HG03439 (cell line): Measurements from ENCODE around the gene CNOT1.
"Not testable (repeated sequence)": the region's sequence is repeated elsewhere in the genome, so short reads cannot be mapped to it uniquely, and the experiment has no call there.

ENCODE experiments used
- ATAC-seq: cut with Tn5 transposase; IDR thresholded peaks from one replicate; pipeline ENCODE4 v1.9.1; 2021; ENCODE audit warnings: mild to moderate bottlenecking, moderate library complexity; ENCODE audit not compliant: unreplicated experiment

Gene CNOT1

DNA sequence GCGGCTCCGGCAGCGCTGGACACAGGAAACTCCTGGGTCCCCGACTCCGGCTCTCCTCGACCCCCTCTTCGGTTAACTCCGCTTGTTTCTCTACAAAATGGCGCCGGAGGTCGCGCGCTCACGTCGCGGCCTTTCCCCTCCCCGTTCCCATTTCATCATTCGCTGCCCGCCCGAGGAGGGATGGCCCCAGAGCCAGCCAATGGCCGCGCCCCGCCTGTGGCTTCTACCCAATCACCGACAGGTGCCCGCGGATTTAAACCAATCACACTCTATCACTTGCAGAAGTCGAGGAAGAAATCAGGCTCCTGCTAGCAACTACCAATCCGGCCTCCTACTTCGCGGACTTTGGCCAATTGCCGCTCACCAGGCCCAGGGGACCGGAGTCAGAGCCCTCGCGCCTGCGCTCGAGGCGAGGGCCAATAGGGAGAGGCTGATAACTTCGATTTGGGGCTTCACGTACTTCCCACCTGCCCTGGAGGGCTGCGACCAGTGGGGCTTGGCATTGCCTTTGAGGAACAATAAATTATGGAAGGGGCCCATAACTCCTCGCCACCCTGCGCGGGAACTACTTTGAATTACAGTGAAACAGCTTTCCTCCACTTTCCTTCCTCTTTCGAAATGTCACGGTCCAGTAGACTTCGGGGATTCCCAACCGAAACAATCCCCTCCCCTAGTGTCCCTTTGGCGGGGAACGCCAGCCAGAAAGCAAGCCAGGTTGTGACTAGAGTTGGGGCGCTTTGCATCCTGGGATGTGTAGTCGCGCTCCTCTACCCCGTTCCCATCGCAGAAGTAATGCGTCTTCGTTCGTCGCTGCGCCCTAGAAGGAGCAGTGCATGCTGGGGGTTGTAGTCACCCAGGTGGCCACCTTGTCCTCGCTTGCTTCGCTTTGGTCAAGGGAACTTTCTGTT is at the start of gene CNOT1:
TSS of gene CNOT1 (minus strand) at position 94 of the 908 bp plus-strand sequence. CDS start 30,489 bp downstream, outside the sequence.
- ATAC-seq: peak; percentile 88

GRCh38 chr16:58678716-58679115 is 49.1 kb upstream of the CNOT1 start:
- no peak for ATAC-seq

DNA sequence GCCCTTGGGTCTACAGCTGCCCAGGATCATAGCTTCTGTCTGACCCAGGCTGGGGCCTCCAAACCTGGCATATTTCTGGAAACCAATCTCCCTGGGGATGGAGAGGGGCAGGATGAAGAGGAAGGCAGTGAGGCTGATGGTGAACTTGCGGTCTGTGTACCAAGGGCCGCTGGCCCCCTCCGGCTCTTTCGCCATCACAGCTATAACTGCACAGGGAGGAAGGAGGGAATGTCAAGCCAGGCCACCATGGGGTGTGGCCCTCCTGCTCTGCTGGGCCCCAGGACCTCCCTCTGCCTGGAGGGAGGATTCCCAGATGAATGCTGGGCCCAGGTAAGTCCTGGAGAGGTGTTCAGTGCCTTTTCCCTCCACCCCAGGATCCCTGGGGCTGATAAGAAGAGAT is 48.6 kb upstream of the CNOT1 start:
- ATAC-seq: no peak

- ATAC-seq: no peak
Observed at GRCh38 chr16:58670946-58671583, 41.4 kb upstream of the CNOT1 start.

- ATAC-seq: no peak
Observed at GRCh38 chr16:58670177-58670576, 40.6 kb upstream of the CNOT1 start.

- ATAC-seq: no peak
Observed at GRCh38 chr16:58665200-58665599, 35.6 kb upstream of the CNOT1 start.

DNA sequence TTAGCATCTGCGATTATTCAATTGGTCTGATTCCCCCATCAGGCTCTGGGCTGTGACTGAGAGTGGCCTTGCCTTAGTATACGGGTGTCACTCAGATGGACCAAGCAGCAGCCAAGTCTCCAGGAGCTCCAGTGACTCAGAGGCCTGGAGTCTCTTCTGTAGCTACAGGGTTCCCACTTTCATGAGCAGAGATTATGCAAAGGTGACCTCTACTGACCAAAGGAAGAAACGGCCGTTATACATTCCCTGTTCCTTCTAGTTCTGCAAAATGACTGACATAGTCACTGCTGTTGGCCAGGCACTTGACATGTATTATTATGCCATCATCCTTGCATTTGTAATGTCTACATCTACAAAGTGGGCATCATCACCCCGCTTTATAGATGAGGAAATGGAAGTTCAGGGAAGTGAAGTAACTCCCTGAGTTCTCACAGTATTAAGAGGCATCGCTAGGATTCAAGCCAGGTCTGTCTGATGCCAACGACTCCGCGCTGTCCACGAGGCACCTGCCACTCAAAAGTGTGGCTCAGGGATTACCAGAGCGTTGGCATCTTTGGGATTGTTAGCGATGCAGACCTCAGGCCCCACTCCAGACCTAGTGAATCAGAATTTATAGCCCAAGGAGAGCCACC is 31.7 kb upstream of the CNOT1 start:
- peak; percentile 65 for ATAC-seq

DNA sequence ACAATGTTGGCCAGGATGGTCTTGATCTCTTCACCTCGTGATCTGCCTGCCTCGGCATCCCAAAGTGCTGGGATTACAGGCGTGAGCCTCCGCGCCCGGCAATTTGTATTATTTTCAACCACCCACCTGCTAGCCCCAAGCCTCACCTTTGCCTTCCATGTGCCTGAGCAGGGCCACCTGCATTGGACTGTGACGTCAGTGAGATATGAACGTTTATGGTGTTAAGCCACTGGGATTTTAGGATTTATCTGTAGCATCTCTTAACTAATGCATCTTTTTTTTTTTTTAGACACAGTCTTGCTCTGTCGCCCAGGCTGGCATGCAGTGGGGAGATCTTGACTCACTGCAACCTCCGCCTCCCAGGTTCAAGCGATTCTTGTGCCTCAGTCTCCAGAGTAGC is 30.3 kb upstream of the CNOT1 start:
- ATAC-seq: not testable (repeated sequence)

DNA sequence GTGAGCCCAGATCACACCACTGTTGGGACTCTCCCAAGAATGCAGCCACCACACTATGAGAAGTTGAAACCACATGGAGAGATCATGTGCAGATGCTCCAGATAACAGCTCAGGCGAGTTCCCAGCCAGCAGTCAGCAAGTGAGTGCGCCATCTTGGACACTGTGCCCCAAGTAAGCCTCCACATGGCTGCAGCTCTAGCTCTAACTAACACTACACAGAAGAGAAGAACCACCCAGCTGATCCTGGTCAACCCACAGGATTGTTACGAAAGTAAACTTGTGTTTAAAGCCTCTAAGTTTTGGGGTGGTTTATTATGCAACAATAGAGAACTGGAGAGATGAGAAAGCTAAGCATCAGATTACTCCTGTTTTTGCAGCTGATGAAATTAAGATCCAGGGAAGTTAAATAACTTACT is 29.2 kb upstream of the CNOT1 start:
- ATAC-seq: no peak

DNA sequence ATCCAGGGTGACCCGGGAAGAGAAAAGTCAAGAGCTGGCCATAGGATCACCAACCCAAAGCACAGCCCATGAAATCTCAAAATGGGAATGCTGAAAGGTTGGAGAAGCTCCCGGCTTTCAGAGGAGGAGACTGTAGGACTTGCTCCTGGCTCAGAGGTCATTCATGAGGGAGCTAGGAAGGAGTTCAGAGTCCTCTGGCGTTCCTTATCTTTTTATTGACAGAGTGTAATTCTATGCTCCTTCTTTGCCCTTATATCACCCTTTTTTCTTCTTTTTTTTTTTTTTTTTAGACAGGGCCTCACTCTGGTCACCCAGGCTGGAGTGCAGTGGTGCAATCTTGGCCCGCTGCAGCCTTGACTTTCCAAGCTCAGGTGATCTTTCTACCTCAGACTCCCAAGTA is 27.3 kb upstream of the CNOT1 start:
- no peak for ATAC-seq

- no peak for ATAC-seq
Observed at GRCh38 chr16:58655215-58655596, 25.6 kb upstream of the CNOT1 start.

DNA sequence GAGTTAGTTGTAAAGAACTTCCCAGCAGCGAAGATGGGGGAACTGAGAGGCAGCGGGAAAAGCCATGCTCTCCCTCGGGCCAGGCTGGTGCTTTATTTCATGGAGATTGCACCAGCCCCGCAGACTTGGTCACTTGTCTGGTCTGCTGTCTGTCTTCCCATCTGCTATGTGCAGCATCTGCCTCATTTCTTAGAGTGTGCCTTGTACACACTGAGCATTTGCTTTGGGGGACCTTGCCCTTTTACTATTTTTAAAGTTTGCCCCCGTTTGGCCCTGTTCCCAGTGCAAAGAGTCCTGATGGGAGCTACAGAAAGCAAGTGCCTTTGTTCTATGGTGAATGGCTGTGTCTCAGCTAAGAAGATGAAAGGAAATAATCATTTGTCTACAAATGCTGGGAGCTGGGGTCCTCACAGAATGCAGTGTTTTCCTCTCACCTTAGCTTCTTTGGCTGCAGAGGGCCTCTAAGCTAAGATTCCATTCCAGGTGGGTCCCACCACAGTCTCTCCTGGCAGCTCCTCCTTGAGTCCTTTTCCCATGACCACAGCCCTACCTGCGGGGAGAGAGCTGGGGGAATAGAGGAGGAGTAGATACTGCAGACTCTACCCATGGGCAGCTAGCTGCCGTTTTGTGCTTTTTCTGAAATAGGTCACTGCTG is 25.1 kb upstream of the CNOT1 start:
- no peak for ATAC-seq

DNA sequence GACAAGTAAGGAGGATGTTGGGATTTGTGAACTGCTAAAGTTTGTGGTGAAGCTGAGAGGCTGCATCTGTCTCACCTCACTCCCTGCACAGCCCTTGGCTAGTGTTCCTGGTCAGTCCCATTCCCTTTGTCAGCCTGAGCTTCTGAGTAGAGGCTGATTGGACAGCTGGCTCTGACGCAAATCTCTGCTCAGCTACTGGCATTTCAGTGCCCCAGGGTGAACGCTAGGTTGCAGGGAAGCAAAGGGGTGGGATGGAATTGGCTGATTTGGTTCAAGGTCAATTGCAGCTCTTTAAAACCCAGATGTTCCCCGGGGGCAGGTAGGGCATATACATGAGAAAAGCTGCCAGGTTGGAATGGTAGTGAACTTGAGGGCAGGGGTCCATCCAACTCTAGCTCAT is 23.1 kb upstream of the CNOT1 start:
- no peak for ATAC-seq

DNA sequence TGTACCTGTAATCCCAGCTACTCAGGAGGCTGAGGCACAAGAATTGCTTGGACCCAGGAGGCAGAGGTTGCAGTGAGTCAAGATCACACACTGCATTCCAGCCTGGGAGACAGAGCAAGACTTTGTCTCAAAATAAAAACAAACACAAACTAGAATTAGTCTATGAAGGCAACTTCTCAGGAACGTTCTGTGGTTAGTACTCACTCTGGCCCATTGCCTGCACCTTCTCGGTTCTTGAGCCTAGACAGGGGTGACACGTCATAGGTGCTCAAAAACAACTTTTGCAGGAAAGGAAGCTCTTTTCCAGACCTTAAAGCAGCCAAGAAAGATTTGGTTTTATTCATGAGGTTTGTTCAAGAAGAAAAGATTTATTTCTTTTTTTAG is 22.3 kb upstream of the CNOT1 start:
- no peak for ATAC-seq

GRCh38 chr16:58649707-58650106 is 20.1 kb upstream of the CNOT1 start:
- ATAC-seq: no peak

DNA sequence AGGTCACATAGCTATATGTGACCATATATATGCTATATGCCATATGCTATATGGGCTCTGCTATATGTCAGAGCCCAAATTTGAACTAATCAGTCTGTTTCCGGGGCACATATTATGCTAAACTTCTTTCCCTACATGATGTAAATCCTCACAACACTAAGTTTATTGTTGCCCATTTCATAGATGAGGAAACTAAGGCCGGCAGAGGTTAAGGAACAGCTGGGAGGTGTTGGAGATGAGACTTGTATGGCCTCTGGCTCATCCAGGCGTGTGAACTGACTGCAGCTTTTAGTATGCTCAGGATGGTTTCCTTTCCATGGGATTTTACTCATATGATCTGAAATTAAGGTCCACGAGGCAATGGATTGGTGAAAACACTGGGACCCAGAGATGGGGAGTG is 17.5 kb upstream of the CNOT1 start:
- no peak for ATAC-seq

DNA sequence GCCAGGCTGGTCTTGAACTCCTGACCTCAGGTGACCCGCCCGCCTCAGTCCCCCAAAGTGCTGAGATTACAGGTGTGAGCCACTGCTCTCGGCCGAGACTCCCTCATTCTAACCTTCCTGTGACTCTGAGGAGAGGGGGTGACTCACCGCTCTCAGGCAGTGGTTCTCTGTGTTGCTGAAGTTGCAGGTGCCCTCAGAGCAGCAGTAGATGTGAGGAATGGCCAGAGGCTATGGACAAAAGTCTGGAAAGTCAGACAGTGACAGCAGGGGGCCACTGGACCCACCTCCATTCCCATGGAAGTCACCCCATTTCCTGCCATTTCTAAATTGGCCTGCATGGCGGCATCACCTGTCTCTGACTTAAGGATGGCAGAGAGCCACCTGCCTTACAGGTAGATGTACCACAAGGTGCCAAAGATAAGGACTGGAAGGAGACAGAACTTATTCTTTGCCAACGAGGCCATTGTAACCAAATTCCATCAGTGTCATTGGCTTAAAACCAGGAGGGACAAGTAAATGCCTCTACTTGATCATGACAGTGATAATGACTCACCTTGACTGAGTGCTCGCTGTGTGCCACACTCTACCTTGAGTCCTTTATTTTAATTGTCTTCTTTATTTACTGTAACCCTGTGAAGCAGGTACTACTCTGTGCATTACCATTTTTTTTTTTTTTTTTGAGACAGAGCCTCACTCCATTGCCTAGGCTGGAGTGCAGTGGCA is 15.3 kb upstream of the CNOT1 start:
- no peak for ATAC-seq

GRCh38 chr16:58644108-58644507 is 14.5 kb upstream of the CNOT1 start:
- no peak for ATAC-seq

DNA sequence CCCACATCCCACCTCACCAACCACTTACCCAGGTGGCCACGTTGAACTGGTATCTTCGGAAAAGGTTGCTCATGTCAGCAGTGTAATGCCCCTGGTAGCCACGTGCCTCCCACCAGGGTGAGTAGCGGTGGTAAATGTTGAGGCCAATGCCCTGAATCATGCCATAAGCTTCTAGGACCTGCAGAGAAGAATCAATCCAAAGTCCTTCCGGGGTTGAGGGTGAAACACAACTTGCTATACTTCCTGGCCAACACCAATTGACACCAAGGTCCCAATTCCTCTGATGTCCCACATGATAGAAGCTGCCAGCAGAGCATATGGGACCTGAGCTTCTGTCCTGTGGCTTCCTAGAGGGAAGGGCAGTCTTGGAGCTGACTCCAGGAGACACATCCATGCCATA is 11.3 kb upstream of the CNOT1 start:
- ATAC-seq: no peak

DNA sequence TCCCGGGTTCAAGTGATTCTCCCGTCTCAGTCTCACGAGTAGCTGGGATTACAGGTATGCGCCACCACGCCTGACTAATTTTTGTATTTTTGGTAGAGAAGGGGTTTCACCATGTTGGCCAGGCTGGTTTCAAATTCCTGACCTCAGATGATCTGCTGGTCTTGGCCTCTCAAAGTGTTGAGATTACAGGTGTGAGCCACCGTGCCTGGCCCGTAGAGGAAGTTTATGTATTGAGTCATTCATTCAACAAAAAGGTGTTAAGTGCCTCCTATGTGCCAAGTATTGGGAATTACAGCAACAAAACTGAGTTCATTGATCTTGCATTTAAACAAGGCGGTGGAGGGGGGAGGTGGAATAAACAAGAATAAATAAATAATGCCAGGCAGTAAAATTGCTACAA is 10.2 kb upstream of the CNOT1 start:
- no peak for ATAC-seq

- no peak for ATAC-seq
Observed at GRCh38 chr16:58639230-58639629, 9.6 kb upstream of the CNOT1 start.
